Right lobe of liver (tissue), 4 donors: ENCODE measurements around the gene SYDE1.

Experiments
- POLR2A ChIP-seq: fragments of 450-650 bp; IDR thresholded peaks from one replicate; pipeline ENCODE4 v1.6.1; 2017; ENCODE audit warnings: antibody characterized with exemption, mild to moderate bottlenecking
- TF ChIP-seq, protein P1 (sequence below), 4 donors: fragments of 200-600 bp in 3 of 4; fragments of 450-650 bp in 1 of 4; IDR thresholded peaks; one replicate each; pipeline versions ENCODE4 v1.5.1 to v1.8.0; 2016 to 2022; ENCODE audit warnings: antibody characterized with exemption in 4 of 4, mild to moderate bottlenecking in 2 of 4
- donor health status: DM: no; HTN: no; CAD: no.
- donor health status: DM: no; HTN: no; CAD: no.
- donor health status: DM: no; HTN: yes; CAD: no.

GRCh38 chr19:15118248-15118647, 11.0 kb downstream of the SYDE1 start:
- TF ChIP-seq, protein P1, sequence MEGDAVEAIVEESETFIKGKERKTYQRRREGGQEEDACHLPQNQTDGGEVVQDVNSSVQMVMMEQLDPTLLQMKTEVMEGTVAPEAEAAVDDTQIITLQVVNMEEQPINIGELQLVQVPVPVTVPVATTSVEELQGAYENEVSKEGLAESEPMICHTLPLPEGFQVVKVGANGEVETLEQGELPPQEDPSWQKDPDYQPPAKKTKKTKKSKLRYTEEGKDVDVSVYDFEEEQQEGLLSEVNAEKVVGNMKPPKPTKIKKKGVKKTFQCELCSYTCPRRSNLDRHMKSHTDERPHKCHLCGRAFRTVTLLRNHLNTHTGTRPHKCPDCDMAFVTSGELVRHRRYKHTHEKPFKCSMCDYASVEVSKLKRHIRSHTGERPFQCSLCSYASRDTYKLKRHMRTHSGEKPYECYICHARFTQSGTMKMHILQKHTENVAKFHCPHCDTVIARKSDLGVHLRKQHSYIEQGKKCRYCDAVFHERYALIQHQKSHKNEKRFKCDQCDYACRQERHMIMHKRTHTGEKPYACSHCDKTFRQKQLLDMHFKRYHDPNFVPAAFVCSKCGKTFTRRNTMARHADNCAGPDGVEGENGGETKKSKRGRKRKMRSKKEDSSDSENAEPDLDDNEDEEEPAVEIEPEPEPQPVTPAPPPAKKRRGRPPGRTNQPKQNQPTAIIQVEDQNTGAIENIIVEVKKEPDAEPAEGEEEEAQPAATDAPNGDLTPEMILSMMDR (IDR thresholded peaks at IDR 0.05): no peak
- TF ChIP-seq POLR2A: no peak
